RCC 7860 (cell line): ENCODE data around the gene TMEM143.
A peak's percentile ranks its signal among the peaks of the same experiment; 100 is the strongest.
"Not testable (repeated sequence)": the region's sequence is repeated elsewhere in the genome, so short reads cannot be mapped to it uniquely, and the experiment has no call there.

Source experiments
- DNase-seq: peaks from one replicate; pipeline ENCODE4 v3.0.0-alpha.2; 2015; ENCODE audit warnings: low spot score
- FAIRE-seq: peaks from 2 replicates; lab custom pipeline; 2012; peaks lifted over from hg19 to GRCh38; lab: Jason Lieb, UNC

The TMEM143 gene

DNA sequence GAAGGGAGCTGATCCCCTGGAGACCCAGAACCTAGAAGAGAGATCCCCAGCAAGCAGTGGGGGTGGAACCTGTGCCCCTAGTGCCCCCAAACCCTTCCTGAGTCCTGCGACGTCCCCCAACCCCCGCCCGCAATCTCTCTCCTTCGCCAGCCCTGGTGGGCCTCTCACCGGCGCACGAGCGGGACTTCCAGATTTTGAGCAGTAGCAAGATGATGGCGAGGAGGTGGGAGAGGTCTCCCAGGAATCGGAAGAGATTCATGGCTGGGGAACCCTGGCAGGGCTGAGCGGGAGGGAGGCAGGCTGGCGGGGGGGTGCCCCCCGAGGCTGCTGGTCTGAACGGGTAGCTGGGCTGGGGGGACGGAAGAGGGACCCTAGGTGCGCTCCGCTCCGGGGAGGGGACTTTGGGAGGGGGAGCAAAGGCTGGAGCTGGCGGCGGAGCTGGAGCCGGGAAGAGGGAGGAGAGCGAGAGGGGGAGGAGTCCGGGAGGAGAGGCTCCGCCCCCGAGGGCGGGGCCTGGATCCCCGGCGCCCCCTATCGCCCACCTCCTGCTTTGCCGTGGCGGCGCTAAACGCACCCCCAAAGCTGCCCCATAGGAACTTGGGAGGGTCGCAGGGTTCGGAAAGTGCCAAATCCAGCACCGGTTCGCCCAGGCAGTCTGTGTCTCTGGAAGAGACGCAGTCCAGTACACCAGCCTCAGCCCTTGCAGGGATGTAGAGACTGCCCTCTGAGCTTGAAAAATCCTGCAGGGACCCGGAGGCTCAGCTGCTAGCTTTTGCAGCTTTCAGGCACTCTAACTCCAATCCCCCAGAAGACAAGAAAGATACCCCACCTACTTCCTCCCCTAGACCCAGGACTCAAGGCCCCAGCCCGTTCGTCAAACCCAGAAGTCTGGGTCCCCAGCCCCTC, 27.6 kb upstream of the TMEM143 start, which contains the start of gene KDELR1:
Gene KDELR1 (minus strand): TSS at position 452 of the 906 bp plus-strand sequence. CDS start 193 bp downstream, at position 259.
- no peak for FAIRE-seq
- DNase-seq = peak; percentile 38

DNA sequence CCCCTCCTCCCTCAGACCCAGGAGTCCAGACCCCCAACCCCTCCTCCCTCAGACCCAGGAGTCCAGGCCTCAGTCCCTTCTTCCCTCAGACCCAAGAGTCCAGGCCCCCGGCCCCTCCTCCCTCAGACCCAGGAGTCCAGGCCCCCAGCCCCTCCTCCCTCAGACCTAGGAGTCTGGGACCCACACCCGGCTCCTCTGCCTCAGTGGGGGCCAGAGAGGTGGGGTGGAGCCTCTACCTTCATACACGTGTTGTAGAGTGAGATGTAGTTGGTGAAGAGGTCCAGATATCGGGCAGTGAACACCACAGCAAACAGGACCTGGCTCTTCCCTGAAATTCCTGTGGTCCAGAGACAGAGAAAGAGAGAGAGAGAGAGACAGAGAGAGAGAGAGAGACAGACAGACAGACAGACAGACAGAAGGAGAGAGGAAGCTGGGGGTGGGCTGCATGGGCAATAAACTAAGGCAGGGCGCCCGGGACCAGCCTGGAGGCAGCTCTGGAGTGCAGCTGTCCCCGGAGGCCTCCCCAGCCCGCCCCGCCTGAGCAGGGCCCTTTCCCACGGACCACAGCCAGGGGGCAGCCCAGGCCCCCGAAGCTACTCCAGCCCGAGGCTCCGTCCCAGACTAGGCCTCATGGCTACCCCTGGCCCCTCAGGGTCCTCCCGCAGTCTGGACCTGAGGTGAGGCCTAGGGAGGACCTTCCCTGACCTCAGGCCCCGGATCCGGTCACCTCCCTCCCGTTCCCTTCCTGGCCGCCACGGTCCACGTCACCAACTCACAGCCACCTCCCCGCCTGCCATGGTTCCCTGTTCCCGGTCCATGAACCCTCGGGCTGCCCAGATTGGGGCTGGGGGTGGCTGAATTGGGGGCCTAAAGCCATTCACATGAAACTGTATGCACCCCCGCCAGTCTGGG, 26.7 kb upstream of the TMEM143 start:
- FAIRE-seq (no peak), DNase-seq (peak; percentile 15)

DNA sequence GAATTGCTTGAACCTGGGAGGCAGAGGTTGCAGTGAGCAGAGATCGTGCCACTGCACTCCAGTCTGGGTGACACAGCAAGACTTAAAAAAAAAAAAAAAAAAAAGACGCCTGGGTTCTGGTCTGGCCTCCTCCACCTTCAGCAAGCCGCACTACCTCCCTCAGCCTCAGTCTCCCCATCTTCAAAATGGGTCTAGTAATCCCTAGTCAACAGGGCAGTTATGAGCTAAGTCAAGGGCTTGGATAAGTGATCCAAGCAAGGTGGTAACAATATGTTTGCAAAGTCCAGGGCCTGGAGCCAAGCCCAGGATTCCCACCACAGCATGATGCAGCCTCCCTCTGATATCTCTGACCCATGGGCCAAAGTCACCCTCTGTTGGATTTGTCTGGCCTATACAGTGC, 23.2 kb upstream of the TMEM143 start:
- no peak for DNase-seq
- FAIRE-seq = no peak

DNA sequence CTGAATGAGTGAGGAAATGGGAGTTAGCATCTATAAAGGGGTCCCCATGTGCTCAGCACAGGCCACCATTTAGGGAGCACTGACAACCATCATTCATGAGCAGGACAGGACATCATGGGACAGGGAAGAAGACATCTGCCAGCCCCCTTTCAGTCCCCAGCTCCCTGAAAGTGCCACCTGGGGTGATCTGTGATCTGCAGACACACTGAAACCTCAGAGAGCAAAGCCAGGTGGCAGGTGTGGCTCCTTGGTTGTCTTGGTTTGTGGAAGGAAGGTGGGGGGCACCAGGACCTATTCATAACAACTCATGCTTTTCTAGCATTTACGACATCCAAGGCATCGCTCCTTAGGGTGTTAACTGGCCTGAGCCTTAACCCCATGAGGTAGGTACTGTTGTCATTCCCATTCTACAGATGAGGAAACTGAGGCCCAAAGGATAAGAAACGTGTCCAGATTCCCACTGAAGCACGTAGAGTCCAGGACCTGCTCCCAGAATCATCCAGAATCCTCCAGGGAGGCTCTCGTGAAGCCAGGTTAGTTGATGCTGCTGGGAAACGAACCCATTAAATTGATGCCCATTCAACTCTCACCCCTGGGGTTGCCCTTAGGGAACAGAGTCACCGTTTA, 21.8 kb upstream of the TMEM143 start:
- DNase-seq (no peak), FAIRE-seq (no peak)

DNA sequence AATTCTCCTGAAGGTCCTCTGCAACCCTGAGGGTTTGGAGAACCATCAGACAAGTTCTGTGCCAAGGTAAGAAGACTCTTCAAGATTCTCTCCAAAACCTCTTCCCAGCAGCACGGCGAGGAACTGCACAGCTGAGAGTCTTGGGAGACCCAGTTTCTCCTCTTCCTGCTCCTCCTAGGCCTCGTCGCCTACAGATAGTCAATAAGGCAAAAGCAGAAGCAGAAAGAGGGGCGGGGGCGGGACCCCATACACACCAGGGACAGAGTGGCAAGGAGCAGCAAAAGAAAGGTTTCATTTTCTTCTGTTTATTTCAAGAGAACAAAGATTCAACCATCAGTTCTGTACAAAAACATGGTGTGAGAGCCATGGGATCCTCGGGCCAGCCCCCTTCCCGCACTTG, 18.5 kb upstream of the TMEM143 start:
- FAIRE-seq = no peak

GRCh38 chr19:48381178-48381950, 17.6 kb upstream of the TMEM143 start:
- DNase-seq (no peak), FAIRE-seq (no peak)

More for the DNA sequence above, 18.5 kb upstream of the TMEM143 start:
- no peak for DNase-seq

GRCh38 chr19:48379058-48379457, 15.3 kb upstream of the TMEM143 start:
- FAIRE-seq (no peak), DNase-seq (no peak)

GRCh38 chr19:48378194-48378570, 14.4 kb upstream of the TMEM143 start:
- FAIRE-seq (no peak), DNase-seq (no peak)

DNA sequence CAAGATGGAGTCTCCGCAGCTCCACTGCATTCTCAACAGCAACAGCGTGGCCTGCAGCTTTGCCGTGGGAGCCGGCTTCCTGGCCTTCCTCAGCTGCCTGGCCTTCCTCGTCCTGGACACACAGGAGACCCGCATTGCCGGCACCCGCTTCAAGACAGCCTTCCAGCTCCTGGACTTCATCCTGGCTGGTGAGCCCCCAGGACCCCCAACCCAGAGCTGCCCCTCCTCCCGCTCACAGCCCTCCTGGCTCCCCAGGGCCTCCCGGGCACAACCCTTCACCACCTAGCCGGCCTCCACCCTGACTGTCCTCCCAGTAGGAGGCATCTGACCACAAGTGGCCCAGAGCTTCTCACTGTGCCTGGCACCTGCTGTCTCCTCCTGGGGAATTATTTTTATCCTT, 9.8 kb upstream of the TMEM143 start:
- DNase-seq = no peak
- FAIRE-seq = no peak

GRCh38 chr19:48372904-48373303, 9.2 kb upstream of the TMEM143 start:
- DNase-seq = no peak
- FAIRE-seq = no peak

DNA sequence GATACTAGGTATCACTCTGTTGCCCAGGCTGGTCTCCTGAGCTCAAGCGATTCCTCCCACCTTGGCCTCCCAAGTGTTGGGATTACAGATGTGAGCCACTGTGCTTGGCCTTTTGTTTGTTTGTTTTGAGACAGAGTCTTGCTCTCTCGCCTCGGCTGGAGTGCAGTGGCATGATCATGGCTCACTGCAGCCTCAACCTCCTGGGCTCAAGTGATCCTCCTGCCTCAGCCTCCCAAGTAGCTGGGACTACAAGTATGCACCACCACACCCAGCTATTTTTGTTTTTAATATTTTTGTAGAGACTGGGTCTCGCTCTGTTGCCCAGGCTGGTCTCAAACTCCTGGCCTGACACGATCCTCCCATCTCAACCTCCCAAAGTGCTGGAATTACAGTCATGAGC, 8.0 kb upstream of the TMEM143 start:
- FAIRE-seq, DNase-seq: not testable (repeated sequence)

- DNase-seq (no peak), FAIRE-seq (no peak)
Measured at GRCh38 chr19:48371367-48371766, 7.6 kb upstream of the TMEM143 start.

DNA sequence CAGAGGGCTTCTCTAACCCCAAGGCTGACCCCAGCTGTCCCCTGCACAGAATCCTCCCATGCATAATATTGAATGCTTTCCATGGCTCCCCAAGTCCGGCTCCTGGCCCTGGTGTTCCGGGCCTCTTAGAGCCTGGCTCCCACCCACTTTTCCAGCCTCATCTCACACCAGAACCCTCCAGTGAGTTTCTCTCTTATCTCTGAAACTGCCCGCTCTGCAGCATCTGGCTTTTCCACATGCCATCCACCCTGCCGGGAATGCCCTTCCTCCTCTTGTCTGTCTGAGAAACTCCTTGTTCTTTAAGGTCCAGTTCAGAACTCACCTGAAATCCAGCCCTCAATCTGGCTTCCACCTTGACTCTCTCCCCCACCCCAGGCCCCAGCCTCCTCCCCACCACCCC, 7.2 kb upstream of the TMEM143 start:
- DNase-seq (no peak), FAIRE-seq (no peak)

DNA sequence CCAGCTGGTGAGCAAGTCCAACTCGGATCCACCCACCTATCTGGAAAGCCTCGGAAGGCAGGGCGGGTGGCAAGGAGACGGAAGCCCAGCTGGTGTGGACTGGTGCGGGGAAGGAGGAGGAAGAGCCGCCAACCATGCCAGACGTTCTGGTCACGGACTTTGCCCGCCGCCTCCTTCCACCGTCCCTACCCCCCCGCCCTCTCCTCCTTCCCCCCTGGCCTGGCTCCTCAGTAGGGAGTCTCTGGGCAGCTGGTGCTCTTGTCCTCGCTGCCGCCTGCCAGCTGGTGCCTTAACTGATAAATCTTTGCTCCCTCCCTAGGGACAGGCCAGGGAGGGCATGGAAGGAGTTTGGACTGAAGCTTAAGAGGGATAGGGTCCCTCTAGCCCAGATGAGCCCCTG, 5.2 kb upstream of the TMEM143 start:
- DNase-seq (no peak), FAIRE-seq (no peak)

GRCh38 chr19:48367855-48368254, 4.1 kb upstream of the TMEM143 start:
- FAIRE-seq = no peak
- DNase-seq = no peak

DNA sequence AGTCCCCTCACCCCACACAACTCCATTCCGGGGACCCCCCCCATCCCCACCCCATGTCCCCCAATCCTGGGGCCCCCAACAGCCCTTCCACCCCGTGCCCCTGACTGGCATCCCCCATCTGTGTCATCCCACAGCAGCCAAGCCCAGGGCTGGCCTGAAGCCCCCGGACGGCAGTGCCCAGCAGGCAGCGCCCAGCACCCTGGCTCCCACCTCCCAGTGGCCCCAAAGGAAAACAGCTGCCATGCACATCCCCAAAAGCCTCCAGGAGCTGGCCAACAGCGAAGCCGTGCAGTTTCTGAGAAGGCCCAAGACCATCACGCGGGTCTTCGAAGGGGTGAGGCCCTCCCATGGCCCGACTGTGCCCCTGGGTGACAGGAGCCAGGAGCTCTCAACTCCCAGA, 1.9 kb upstream of the TMEM143 start:
- FAIRE-seq = no peak
- no peak for DNase-seq

- DNase-seq = no peak
- FAIRE-seq = no peak
Measured at GRCh38 chr19:48364598-48365348, 1.0 kb upstream of the TMEM143 start.

DNA sequence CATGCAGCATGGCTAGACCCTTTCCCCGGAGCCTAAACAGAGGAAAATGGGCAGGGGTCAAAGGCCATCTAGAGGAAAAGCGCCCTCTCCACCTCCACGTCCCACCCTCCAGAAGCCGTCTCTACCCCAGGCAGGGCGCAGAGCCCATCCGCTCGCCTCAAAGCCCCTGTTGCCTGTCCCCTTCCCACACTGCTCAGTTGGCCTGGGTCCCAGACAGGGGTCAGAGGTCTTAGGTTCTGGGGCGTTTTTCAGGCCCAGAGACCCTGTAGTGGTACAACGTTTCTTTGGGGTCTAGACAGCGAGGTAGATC, 285 bp downstream of the TMEM143 start:
- FAIRE-seq (no peak), DNase-seq (no peak)

GRCh38 chr19:48362716-48363499, 832 bp downstream of the TMEM143 start:
- peak; percentile 90 for DNase-seq
- peak; percentile 53 for FAIRE-seq
